SHP77 treated with DMSO at 0.1 percent for 48 hours (cell line): ENCODE results near the gene FBXL7.

Experiments used
- DNase-seq: peaks from one replicate; lab custom pipeline; 2025; lab: John Stamatoyannopoulos, UW

FBXL7 gene

GRCh38 chr5:15545082-15545481 lies 45.1 kb downstream of the FBXL7 start:
- DNase-seq: no peak

GRCh38 chr5:15547261-15547839 lies 47.4 kb downstream of the FBXL7 start:
- DNase-seq: no peak

- DNase-seq: no peak
Observed at GRCh38 chr5:15549961-15550360, 50.0 kb downstream of the FBXL7 start.

- DNase-seq: no peak
Observed at GRCh38 chr5:15550502-15551112, 50.6 kb downstream of the FBXL7 start.

- DNase-seq: no peak
Observed at GRCh38 chr5:15551113-15551504, 51.1 kb downstream of the FBXL7 start.

- no peak for DNase-seq
Observed at GRCh38 chr5:15554542-15554941, 54.6 kb downstream of the FBXL7 start.

- no peak for DNase-seq
Observed at GRCh38 chr5:15555176-15555575, 55.2 kb downstream of the FBXL7 start.

GRCh38 chr5:15558240-15558639 lies 58.3 kb downstream of the FBXL7 start:
- no peak for DNase-seq

GRCh38 chr5:15558681-15559080 lies 58.7 kb downstream of the FBXL7 start:
- DNase-seq: no peak

- no peak for DNase-seq
Observed at GRCh38 chr5:15560421-15560820, 60.4 kb downstream of the FBXL7 start.

- DNase-seq: no peak
Observed at GRCh38 chr5:15564523-15564922, 64.5 kb downstream of the FBXL7 start.

GRCh38 chr5:15564957-15565356 lies 65.0 kb downstream of the FBXL7 start:
- DNase-seq: no peak

GRCh38 chr5:15566306-15566705 lies 66.3 kb downstream of the FBXL7 start:
- no peak for DNase-seq

GRCh38 chr5:15566789-15567188 lies 66.8 kb downstream of the FBXL7 start:
- DNase-seq: no peak

- DNase-seq: no peak
Observed at GRCh38 chr5:15570491-15570890, 70.5 kb downstream of the FBXL7 start.

GRCh38 chr5:15571081-15571480 lies 71.1 kb downstream of the FBXL7 start:
- no peak for DNase-seq

GRCh38 chr5:15571618-15572017 lies 71.6 kb downstream of the FBXL7 start:
- DNase-seq: no peak

- no peak for DNase-seq
Observed at GRCh38 chr5:15573590-15573989, 73.6 kb downstream of the FBXL7 start.

GRCh38 chr5:15574128-15574527 lies 74.1 kb downstream of the FBXL7 start:
- no peak for DNase-seq

GRCh38 chr5:15574806-15575325 lies 74.9 kb downstream of the FBXL7 start:
- no peak for DNase-seq

- no peak for DNase-seq
Observed at GRCh38 chr5:15575666-15576065, 75.7 kb downstream of the FBXL7 start.

- DNase-seq: no peak
Observed at GRCh38 chr5:15577132-15577531, 77.2 kb downstream of the FBXL7 start.

GRCh38 chr5:15577831-15578230 lies 77.9 kb downstream of the FBXL7 start:
- no peak for DNase-seq
